Esophagus muscularis mucosa (tissue), 4 donors: ENCODE data around the gene SYNJ2.

ENCODE experiments used
- EP300 ChIP-seq: sonication (generic); formaldehyde crosslinking; IDR thresholded peaks from one replicate; pipeline ENCODE4 v1.6.1; 2017; ENCODE audit warnings: antibody characterized with exemption
- POLR2AphosphoS5 ChIP-seq, 2 donors: sonication (generic); formaldehyde crosslinking; IDR thresholded peaks; one replicate each; pipeline ENCODE4 v1.6.1; 2017; ENCODE audit warnings: antibody characterized with exemption in 2 of 2
- TF ChIP-seq, protein P1 (sequence below), 3 experiments: fragments of 200-600 bp in 2 of 3; fragments of 450-650 bp in 1 of 3; sonication (generic) in 2 of 3; IDR thresholded peaks; one replicate each; pipeline ENCODE4 v1.5.1; 2017 to 2019; ENCODE audit warnings: antibody characterized with exemption in 3 of 3, mild to moderate bottlenecking in 2 of 3, moderate library complexity in 1 of 3

DNA sequence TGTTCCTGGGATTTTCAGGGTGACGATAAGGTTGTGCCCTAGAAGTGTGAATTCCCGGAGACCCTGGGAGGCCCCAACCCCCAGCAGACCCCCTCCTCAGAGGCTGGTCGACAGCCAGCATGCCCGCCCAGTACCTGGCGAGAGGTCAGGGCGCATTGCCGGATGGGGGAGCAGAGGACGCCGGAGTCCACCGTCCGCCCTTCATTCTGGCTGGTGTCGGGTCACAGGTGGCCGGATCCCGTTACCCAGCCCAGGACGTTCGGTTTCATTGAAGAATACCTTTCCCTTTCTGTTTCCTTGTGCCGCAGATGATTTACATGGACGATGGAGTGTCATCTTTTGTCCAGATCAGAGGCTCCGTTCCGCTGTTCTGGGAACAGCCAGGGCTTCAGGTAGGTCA is 61.3 kb downstream of the SYNJ2 start:
- TF ChIP-seq EP300: no peak
- TF ChIP-seq, protein P1, sequence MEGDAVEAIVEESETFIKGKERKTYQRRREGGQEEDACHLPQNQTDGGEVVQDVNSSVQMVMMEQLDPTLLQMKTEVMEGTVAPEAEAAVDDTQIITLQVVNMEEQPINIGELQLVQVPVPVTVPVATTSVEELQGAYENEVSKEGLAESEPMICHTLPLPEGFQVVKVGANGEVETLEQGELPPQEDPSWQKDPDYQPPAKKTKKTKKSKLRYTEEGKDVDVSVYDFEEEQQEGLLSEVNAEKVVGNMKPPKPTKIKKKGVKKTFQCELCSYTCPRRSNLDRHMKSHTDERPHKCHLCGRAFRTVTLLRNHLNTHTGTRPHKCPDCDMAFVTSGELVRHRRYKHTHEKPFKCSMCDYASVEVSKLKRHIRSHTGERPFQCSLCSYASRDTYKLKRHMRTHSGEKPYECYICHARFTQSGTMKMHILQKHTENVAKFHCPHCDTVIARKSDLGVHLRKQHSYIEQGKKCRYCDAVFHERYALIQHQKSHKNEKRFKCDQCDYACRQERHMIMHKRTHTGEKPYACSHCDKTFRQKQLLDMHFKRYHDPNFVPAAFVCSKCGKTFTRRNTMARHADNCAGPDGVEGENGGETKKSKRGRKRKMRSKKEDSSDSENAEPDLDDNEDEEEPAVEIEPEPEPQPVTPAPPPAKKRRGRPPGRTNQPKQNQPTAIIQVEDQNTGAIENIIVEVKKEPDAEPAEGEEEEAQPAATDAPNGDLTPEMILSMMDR (IDR thresholded peaks at IDR 0.05): no peak
- no peak for TF ChIP-seq POLR2AphosphoS5 (IDR thresholded peaks at IDR 0.05)
